ENCODE data around the gene PNLIPRP1. TPM values are rescaled to one million over a fixed set of nuclear protein-coding genes. Genes with fewer than 3 reads are reported as not detected.

Gene PNLIPRP1
- total and polyA plus RNA-seq, 2 experiments from 2014 or later: 0.39 TPM; not detected in 1

- Histone ChIP-seq H2AFZ (no peak overlapping the region), H3K9me3 (ENCODE audit: low read depth) (no peaks in the 10 kb centered on the region), H3K4me3 (no peak overlapping the region), H3K4me2 (no peak overlapping the region), H3K79me2 (no peaks in the 10 kb centered on the region), H3K27me3 (no peaks in the 10 kb centered on the region), H4K20me1 (ENCODE audit: insufficient read depth, poor library complexity, severe bottlenecking) (no peaks in the 10 kb centered on the region), H3K4me1 (ENCODE audit: insufficient read depth) (no peaks in the 10 kb centered on the region), H3K27ac (no peak overlapping the region), H3K9me2 (replicated peaks; ENCODE audit: insufficient read depth) (no peaks in the 10 kb centered on the region), H3K36me3 (replicated peaks; ENCODE audit: insufficient read depth, low read depth) (no peaks in the 10 kb centered on the region)
- WGBS (ENCODE audit: low lambda C conversion rate, missing lambda C conversion rate): 97% methylated on average over 2 of the region's 2 CpGs
- TF ChIP-seq EZH2 (IDR thresholded peaks at IDR 0.05; ENCODE audit: borderline replicate concordance) (no peak), CTCF (IDR thresholded peaks at IDR 0.05; ENCODE audit: poor library complexity) (no peak), EZH2phosphoT487 (IDR thresholded peaks at IDR 0.05; ENCODE audit: low read depth, severe bottlenecking, unreplicated experiment) (no peak)
- DNase-seq (ENCODE audit: low spot score): no peak
Measured at GRCh38 chr10:116630020-116630419, 39.3 kb downstream of the PNLIPRP1 start.

GRCh38 chr10:116631871-116632295 is 41.1 kb downstream of the PNLIPRP1 start:
- no peak for DNase-seq (ENCODE audit: low spot score)
- H4K20me1 ChIP-seq (ENCODE audit: insufficient read depth, poor library complexity, severe bottlenecking): no peaks in the 10 kb centered on the region
- no peaks in the 10 kb centered on the region for H3K36me3 ChIP-seq (replicated peaks; ENCODE audit: insufficient read depth, low read depth)
- no peaks in the 10 kb centered on the region for H3K9me3 ChIP-seq (ENCODE audit: low read depth)
- H3K27me3 ChIP-seq: peaks cover 3% of the 10 kb centered on the region
- no peaks in the 10 kb centered on the region for H3K79me2 ChIP-seq
- 96% methylated on average over 6 of the region's 6 CpGs for WGBS (ENCODE audit: low lambda C conversion rate, missing lambda C conversion rate)
- no peaks in the 10 kb centered on the region for H3K4me1 ChIP-seq (ENCODE audit: insufficient read depth)
- no peak overlapping the region for H3K4me2 ChIP-seq
- no peaks in the 10 kb centered on the region for H3K9me2 ChIP-seq (replicated peaks; ENCODE audit: insufficient read depth)
- no peak overlapping the region for H2AFZ ChIP-seq
- TF ChIP-seq EZH2phosphoT487 (IDR thresholded peaks at IDR 0.05; ENCODE audit: low read depth, severe bottlenecking, unreplicated experiment) (no peak), EZH2 (IDR thresholded peaks at IDR 0.05; ENCODE audit: borderline replicate concordance) (no peak), CTCF (IDR thresholded peaks at IDR 0.05; ENCODE audit: poor library complexity) (no peak)
- no peak overlapping the region for H3K27ac ChIP-seq
- no peak overlapping the region for H3K4me3 ChIP-seq

GRCh38 chr10:116632596-116633215 is 41.9 kb downstream of the PNLIPRP1 start:
- Histone ChIP-seq H3K36me3 (replicated peaks; ENCODE audit: insufficient read depth, low read depth) (no peaks in the 10 kb centered on the region), H4K20me1 (ENCODE audit: insufficient read depth, poor library complexity, severe bottlenecking) (no peaks in the 10 kb centered on the region), H3K4me2 (no peak overlapping the region), H3K9me3 (ENCODE audit: low read depth) (no peaks in the 10 kb centered on the region), H3K27me3 (peaks cover 3% of the 10 kb centered on the region), H3K4me3 (no peak overlapping the region), H2AFZ (no peak overlapping the region), H3K9me2 (replicated peaks; ENCODE audit: insufficient read depth) (no peaks in the 10 kb centered on the region), H3K4me1 (ENCODE audit: insufficient read depth) (no peaks in the 10 kb centered on the region), H3K27ac (no peak overlapping the region), H3K79me2 (no peaks in the 10 kb centered on the region)
- WGBS (ENCODE audit: low lambda C conversion rate, missing lambda C conversion rate): 91% methylated on average over 17 of the region's 17 CpGs
- TF ChIP-seq CTCF (IDR thresholded peaks at IDR 0.05; ENCODE audit: poor library complexity) (no peak), EZH2 (IDR thresholded peaks at IDR 0.05; ENCODE audit: borderline replicate concordance) (no peak), EZH2phosphoT487 (IDR thresholded peaks at IDR 0.05; ENCODE audit: low read depth, severe bottlenecking, unreplicated experiment) (no peak)
- no peak for DNase-seq (ENCODE audit: low spot score)

Measured in hepatocyte (in vitro differentiated cells).